Central memory CD4-positive, alpha-beta T cell (primary cell): ENCODE measurements around the gene SERPINA6.
"Not testable (repeated sequence)": the region's sequence is repeated elsewhere in the genome, so short reads cannot be mapped to it uniquely, and the experiment has no call there.

Source experiments
- DNase-seq: peaks from one replicate; pipeline ENCODE4 v3.0.0; 2022

The SERPINA6 gene

DNA sequence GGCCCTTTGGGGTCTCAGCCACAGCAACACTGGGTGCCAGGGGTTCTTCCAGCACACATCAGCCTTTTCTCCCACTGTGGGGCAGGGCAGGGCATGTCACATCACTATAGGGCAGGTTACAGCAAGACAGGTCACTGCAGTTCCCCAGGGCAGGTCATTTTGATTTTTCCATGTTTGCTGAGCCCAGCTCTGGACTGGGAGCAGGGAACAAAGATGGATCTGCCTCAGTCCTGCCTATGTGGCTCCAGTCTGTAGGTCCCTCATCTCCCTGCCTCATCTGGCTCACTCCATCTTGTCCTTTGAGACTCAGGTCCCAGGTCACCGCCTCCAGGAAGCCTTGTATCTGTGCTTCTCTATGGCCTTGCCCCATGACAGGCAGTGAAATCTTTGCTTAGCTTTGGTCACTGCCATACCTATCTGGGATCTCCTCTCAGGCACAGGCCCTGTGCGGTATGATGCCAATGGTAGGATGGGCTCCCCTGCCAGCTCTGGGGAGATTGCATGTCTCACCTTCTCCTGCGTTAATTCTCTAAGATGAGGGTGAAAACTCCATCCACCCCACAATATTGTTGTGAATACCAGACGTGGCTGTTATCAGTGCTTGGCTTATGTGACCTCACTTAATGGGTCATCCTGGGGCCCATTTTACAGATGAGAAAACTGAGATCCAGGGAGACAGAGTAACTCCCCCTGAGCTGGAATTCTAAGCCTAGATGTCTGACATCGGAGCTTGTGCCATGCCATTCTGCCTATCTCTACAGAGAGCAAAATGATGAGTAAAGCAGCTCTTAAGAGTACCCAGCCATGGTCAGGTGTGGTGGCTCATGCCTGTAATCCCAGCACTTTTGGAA is 1.5 kb downstream of the SERPINA6 start:
- DNase-seq = no peak

DNA sequence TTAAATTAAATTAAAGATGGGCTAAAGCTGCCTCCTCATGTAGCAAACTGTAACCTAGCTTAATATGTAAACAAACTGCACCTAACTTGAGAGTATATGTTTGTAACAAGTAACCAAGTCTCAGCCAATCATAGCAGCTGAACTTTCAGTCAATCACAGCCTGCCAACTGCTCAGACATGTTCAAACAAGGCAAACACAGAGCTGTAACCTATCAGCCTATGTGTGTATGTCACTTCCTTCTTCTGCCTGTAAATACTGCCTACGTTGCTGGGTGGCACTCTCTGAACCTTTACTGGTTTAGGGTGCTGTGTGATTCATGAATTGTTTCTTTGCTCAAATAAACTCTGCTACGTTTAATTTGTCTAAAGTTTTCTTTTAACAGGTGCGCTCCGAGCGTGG is 2.9 kb downstream of the SERPINA6 start:
- no peak for DNase-seq

DNA sequence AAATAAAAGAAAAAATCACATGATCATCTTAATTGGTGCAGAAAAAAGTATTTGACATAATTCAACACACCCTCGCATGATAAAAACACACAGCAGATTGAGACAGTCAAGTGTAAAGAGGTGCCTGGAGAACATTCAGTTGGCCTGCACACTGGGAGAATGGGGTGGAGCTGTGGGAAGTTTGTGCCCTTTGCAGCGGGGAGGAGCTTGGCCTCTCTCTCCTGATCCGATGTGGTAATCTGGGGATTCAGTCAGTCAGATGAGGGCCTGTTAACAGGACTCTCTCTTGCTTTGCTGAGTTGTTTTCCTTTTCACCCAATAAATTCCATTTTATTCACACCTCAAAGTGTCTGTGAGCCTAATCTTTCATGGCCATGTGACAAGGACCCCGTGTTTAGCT is 5.9 kb downstream of the SERPINA6 start:
- no peak for DNase-seq

DNA sequence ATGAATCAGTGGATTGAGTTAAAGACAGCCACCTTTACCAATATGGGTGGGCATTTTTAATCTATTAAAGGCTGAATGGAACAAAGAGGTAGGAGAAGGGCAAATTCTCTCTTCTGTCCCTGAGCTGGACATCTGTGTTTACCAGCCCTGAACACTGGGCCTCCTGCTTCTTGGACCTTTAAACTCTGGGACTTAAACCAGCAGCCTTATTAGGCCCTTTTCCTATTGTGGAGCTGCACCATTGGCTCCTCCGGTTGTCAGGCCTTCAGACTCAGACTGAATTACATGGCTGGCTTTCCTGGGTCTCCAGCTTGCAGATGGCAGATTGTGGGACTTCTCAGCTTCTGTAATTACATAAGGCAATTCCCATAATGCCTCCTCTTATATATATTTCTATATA is 6.4 kb downstream of the SERPINA6 start:
- DNase-seq = no peak

DNA sequence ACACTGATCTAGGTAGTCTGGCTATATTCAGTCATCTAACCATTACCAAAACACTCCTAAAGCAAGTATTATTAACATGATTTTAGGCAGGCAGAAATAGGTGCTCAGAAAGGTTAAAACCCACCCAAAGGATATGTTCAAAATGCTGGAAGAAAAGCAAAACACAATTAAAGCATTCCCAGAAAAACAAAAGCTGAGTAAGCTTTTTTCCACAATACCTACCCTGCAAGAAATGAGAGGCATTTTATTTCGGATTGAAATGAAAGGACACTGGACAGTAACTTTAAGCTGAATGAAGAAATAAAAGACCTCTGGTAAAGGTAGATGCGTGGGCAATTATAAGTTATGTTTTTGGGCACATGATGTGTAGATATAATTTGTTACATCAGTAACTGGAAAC is 8.2 kb downstream of the SERPINA6 start:
- DNase-seq = no peak

DNA sequence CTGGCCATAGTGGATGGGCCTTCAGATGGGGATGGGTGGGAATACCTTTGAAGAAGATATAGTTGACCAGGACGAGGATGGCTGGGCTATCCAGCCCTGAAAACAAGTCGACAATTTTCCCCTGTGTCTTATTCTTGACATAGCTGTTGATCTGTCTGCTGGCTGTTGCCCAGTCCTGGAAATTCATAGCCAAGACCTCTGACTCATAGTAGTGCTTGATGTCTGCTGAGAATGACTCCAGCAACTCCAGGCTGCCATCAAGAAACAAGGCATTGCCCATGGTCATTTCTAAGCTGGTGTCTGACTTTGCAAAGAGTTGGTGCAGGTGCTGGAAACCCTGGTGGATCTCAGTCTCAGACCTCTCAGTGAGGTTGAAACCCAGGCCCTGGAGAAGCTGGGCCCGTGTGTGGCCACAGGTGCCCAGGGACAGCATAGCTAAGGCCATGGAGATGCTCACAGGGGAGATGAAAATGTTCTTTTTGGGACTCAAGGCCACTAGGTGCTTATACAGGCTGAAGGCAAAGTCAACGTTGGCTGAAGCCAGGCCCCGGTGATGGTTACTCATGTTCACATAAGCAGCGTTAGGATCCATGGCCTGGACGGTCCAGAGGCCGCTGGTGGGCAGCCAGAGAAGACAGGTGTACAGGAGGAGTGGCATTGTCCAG is 9.0 kb downstream of the SERPINA6 start:
- DNase-seq = no peak

DNA sequence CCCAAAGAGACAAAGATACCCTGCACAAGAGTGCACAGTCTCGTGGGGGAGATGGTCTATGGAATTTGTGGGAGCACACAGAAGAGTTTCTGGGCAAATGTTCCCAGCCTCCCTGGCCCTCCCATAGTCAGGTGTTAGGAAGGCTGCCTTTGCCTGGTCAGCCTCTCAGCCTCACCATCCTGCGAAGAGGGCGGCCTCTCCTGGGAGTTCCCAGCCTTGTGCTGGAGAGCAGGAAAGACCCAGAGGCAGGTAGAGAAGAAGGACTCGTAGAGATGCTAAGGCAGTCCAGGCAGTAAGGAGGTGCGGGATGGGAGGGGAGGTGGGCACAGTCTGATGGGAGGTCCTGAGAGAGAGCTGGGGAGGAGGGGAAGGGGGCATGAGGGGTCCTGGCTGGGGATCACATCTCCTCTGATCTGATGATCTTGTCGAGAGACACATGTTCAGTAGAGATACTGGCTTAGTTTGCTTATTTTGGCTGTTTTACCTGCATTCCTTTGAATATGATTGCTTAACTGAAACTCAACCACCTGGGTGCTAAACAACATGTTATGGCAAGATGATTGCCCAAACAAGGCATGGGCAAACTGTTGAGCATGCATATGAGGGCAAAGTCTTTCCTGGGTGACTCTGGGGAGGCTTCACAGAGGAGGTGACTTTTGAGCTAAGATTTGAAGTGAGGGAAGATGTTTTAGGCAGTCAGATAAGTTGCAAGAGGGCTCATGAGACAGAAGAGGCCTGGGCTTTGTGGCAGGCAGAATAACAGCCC is 10.5 kb downstream of the SERPINA6 start:
- DNase-seq = no peak

DNA sequence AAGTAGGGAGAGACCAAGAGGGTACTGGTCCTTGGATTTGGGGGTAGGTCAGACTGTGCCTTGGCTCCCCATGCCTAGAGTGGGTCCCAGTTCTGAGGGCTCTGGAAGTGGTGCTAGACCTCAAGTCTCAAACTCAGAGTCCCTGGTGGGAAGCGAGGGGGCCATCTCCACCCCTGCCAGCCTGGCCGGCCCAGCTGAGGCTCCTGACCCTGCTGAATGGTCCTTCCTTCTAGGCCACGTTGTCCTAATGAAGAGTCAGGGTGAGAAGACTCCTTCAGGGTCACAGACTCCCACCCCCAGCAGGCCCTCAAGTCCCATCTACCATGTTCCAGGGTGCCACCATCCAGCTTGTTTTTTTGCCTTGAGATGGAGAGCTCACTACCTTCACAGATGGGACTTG is 12.9 kb downstream of the SERPINA6 start:
- DNase-seq = no peak

DNA sequence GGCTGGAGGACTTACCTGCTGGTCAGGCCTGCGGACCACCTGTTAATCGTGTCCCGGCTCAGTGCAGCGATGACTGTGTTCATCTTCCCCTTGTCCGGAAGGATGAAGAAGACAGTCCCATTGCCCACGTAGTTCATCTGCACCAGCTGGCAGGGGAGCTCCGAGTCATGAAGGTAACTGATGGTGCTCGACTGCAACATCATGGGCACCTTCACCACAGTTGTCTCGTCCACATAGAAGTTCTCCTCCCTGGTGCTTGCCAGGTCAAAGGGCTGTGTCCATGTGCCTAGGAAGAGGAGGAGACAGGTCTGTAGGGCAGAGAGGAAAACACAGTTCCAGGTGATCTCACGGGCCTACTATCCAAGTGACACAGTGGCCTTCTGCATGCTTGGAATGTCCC is 13.4 kb downstream of the SERPINA6 start:
- no peak for DNase-seq

DNA sequence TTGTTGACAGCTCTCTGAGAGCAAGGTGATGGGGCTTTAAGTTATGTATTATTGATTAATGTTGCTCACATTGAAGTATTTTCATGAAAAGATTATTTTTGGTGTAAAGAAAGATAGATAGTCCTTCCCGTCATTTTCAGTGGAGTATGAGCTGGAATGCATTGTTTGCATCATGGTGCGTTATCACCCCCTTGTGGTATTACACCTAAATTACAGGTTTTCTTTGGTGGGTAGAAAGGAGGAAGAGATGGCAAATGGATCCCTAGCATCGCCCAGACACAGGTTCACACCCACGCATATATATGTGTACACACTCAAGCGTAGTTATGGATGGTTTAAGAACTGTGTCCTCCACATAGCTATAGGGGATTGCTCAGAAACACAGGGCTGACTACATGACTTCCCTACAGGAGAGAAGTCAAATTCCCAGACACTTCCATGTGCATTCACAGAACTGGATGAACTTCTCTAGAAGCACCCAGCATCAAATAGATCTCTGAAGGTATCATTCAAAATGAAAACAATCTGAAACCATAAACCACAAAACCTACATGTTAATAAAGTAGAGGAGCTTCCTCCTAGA is 15.6 kb downstream of the SERPINA6 start:
- no peak for DNase-seq

DNA sequence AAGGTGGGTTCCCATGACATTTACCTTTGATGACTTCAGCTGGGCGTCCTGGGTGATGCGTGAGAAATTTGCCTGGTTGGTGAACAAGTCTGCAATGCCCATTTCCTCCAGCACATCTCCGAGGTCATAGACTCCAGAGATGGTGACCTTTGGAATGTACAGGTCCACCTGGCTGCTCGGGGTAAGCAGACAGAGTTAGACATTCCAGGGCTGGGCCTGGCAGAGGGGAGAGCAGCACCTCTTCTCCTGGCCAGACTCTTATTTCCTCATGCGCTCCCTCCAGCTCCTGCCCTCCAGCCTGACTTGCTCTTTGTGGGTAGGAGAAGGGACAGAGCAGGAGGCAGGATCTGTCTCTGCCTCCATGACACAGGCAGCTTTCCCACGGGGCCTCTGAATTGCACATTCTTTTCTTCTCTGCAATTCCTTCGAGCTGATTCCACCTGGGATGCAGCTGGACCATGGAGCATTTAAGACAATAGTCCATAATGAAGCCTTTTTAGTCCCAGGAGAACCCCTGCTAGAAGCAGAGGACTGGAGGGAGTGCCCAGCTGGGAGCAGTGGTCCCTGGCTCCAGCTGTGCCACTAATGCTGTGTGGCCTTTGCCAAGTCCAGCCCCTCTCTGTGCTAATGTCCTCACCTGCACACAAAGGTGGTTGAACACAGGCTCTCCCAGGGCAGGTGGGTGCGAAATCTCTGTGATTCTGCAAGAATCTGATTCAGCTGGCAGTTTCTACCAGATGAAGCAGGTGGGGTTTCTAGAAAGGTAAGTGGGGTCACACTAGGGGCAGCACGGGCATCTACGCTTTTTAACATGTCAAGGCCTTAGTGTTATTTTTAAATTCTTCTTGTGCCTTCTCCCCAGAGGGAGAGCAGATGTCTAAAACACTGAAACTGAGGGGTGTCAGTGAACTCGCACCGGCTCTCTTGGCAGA is 16.8 kb downstream of the SERPINA6 start:
- no peak for DNase-seq

DNA sequence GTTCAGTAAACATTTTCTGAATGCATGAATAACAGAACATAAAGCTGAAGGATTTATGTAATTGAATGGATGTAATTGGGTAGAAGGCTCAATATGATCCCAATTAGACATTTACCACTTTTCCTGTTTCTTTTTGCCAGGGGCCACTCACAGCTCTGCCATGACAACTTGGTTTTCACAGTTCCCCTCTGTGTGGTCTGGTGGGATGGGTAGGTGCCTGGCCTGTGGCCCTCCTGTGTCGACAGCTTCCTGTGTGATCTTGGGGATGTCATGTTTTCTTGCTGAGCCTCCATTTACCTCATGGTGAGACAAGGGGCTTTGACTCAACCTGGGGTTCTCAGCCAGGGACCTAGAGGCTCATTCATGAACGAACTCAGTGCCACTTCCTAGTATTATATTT is 17.5 kb downstream of the SERPINA6 start:
- DNase-seq = no peak

DNA sequence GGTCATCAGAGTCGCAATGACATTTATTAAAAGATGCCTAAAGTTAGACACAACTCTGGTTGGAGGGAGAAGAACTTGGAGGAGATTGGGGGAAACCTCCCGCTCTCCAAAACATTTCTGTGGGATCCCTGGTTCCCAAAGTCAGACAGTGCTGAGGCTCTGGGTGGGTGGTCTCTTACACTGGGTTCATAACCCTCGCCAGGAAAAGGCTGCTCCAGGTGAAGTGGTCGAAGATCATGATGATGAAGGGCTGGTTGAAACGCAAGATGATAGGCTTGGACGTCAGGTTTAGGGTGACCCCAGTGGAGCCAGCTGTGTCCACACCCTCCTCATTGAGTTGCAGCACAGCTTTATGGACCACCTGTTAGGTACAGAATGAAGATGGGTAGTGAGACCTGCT is 18.9 kb downstream of the SERPINA6 start:
- no peak for DNase-seq

DNA sequence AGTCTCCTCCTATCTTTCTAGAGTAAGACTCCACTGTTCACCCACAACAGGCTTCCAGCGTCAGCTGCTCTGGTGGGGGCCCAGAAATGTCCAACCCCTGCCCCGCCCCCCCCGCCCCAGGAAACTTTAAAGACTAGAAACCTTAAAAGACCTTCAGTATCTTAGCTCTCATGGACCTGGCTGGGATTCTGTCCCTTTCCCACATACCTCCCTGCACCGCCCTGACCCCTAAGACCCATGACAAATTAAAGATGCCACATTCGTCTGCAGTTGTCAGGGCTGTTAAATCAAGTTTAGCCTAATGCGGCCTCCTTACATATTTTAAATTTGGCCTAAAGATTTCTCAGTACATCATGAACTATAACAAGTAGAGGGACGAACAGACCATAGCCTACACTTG is 20.0 kb downstream of the SERPINA6 start:
- DNase-seq = no peak

DNA sequence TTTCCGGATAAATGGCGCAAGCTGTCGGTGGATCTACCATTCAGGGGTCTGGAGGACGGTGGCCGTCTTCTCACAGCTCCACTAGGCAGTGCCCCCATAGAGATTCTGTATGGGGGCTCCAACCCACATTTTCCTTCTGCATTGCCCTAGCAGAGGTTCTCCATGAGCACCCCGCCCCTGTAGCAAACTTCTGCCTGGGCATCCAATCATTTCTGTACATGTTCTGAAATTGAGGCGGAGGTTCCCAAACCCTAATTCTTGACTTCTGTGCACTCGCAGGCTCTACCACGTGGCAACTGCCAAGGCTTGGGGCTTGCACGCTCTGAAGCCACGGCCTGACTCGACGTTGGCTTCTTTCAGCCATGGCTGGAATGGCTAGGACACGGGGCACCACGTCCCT is 25.0 kb downstream of the SERPINA6 start:
- no peak for DNase-seq

DNA sequence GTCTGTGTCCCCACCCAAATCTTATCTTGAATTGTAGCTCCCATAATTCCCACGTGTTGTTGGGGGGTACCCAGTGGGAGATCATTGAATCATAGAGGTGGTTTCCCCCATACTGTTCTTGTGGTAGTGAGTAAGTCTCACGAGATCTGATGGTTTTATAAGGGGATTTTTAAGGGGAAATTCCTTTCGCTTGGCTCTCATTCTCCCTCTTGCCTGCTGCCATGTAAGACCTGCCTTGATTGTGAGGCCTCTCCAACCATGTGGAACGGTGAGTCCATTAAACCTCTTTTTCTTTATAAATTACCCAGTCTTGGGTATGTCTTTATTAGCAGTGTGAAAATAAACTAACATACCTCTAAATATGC is 27.0 kb downstream of the SERPINA6 start:
- not testable (repeated sequence) for DNase-seq

DNA sequence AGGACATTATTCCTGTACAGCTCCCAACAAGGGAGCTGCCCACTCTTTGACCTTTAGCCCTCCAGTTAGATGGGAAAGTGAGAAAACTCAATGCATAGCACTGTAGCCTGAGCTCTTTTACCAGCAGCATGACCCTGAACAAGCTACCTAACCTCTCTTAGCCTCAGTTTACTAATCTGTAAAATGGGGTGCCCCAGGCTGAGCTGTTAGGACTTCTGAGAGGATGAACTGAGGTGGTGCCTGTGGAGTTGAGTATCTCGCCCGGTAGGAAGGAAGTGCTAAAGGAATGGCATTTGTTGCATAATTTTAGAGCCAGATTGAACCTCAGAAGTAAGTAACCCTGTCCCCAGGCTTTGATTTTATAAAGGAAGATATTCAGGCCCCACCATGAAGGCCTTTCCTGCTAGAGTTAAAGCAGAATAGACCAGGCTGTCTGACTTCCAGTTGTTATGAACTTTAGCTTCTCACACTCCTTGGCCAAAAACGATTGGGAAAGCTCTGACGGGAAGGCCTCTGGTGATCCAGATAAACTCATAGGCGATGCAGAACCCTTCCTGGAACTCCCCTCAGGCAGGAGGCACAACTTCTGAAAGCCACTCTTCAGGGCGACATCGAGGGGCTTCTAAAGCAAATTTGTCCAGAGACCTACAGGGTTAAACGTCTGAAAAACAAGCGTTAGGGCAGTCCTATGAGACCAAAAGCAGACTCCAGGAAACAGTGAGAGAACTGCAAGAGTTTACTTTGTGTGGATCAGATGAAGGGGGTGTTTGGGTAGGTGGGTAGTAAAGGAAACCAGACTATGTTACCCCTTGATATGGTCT is 27.6 kb downstream of the SERPINA6 start:
- DNase-seq = no peak

DNA sequence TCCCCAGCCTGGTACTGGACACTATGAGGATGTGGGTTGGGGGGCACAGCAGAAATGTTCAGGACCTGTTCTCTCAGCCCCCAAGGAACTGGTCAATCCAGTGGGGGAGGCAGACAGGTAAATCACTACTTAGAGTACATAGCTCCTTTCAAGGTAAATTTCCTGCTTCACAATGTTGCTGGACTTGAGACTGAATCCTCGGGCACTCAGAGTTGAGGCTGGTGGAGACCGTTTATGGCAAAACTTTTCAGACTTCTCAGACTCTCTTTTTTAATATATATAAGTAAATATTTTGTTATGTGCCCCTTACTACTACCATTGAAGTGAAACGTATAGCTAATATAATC is 29.6 kb downstream of the SERPINA6 start:
- DNase-seq = no peak

DNA sequence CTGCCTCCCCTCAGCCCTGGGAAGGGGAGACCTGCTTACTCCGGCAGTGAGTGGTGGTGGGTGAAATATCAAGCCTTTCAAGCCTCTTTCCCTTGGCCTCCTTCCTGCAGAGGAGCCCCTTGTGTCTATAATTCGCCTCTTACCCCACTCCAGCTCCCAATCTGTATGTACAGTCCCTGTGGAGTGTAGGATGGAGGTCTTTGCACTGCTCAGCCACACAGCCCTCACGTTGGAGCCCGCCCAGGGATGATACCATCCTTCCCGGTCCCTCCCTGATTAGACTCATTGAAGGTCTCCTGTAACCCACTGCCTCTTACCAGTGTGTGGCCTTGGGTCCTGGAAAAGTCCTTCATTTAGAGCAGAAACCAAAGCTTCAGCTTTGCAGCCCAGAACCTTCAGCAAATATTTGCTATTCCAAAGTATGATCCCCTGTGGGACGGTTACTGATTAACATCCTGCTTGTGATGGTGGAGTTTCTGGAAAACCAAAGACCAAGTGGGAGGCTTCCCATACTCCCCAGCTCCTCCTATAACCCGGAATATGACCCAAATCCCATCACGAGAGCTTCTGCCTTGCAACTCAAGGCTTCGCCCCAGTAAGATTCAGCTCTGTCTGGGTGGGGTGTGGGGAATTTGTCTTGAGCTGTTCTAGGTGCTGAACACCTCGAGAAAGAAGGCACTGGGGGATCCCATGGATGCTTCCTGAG is 30.1 kb downstream of the SERPINA6 start, which contains the start of gene SERPINA10:
Gene SERPINA10 (minus strand): TSS at position 397 of the 706 bp plus-strand sequence. CDS start 2,675 bp downstream, outside the sequence.
- DNase-seq = no peak

DNA sequence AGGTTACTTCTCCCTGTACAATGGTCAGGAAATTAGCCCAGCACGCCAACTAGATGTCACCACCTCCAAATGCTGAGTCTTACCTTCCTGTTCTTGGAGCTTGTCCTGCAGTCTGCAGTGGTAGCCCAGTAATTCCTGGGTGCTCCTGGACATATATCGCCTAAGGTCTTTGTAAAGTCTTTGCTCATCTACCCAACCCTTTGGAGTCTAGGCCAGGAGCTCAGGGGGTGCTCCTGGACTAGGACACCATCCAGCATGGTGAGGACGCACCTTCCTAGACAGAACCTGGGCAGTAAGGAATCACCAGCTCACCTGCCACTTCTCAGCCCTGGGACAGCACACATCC is 30.6 kb downstream of the SERPINA6 start:
- no peak for DNase-seq
